Measurements from ENCODE around the gene KRT32. TPM values are rescaled to one million over a fixed set of nuclear protein-coding genes. Genes with fewer than 3 reads are reported as not detected.

The KRT32 gene
- polyA plus RNA-seq, 1 donor from 2014 or later = not detected

DNA sequence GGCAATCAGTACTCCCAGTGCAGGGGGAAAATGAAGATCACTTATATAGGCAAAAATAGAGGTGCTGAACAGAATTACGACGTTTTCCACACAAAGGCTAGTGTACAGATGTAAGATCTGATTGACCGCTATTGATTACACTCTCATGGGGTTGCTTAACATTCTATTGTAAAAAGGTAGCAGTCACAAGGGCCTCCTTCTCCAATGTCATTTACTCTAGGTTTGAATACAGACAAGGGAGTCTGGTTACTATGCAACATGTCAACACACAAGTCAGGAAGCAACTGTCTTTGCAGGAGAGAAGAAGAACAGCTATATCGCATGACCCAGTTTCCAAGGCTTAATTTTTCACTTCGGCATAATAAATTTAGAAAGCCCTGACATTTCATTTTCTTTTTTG lies 50.7 kb downstream of the KRT32 start:
- H3K36me3 Mint-ChIP-seq = no peaks in the 10 kb centered on the region
- no peaks in the 10 kb centered on the region for H3K9me3 Mint-ChIP-seq
- peaks cover 0 to 10% (median 5%) of the 10 kb centered on the region in 3 donors for H3K4me1 Mint-ChIP-seq
- peak overlapping the region in 1 of 4 donors; percentile 14 for H3K4me3 Mint-ChIP-seq
- H3K27me3 Mint-ChIP-seq = peaks cover 2% of the 10 kb centered on the region
- H3K27ac Mint-ChIP-seq = no peak overlapping the region

DNA sequence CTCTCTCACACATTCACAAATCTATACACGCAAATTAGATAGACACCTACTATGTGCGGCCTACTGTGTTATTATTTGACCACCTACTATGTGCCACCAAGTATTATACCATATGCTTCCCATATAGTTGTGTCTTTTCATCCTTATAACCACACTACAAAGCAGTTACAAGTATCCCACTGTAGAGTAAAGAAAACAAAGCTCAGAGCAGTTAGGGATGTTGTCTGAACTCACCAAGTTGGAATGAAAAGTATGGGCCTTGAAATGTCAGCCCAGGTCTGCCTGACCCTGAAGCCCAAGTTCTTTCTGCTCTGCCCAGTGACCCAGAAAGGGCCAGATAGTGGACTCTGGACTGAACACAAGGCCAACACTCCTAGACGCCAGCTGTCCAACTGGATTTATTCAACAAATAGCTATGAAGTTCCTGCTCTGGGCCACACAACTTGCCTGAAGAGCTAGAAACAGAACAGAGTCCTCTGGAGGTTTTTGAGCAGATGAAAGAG lies 51.3 kb downstream of the KRT32 start:
- Mint-ChIP-seq H3K27me3 (no peaks in the 10 kb centered on the region), H3K4me3 (no peak overlapping the region), H3K4me1 (peaks cover 0 to 10% (median 5%) of the 10 kb centered on the region in 3 donors), H3K27ac (no peak overlapping the region), H3K9me3 (no peaks in the 10 kb centered on the region), H3K36me3 (no peaks in the 10 kb centered on the region)

DNA sequence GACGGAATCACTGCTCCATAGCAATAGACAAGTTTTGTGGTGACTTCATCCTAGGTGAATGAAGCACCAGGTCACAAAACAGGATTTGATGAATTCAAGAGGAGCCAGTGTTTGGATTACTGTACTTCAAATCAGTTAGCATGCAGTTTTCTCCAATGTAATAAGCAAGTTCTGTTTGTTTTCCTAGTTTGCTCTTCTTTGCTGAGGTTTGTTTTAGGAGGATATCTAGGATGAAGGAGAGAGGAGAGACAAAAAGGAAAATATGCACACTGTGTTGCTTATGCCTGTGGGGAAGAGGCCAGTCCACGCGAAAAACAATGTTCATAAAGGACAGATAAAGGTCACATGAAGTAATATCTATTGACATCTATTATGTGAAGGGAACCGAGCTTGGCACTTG lies 51.8 kb downstream of the KRT32 start:
- no peak overlapping the region for H3K27ac Mint-ChIP-seq
- H3K4me1 Mint-ChIP-seq = peaks cover 0 to 10% (median 5%) of the 10 kb centered on the region in 3 donors
- no peak overlapping the region for H3K4me3 Mint-ChIP-seq
- no peaks in the 10 kb centered on the region for H3K9me3 Mint-ChIP-seq
- H3K27me3 Mint-ChIP-seq = no peaks in the 10 kb centered on the region
- H3K36me3 Mint-ChIP-seq = no peaks in the 10 kb centered on the region

DNA sequence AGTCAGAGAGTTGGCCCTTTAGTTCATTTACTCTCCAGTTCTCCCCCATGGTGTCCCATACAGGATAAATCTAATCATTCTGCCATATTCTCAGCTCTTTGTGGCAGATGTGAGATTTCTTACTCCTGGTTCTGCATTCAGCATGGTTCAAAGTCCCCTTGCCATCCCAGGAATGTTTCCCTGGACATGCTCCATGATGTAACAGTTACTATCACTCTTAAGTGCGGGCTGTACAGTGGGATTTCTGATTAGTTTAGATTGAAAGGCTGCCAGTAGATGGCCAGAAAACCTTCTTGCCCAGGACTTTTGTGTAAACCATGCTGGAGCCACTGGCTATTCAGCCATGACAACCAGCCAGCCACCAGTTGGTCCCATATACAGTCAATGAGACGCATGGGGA lies 53.2 kb downstream of the KRT32 start:
- Mint-ChIP-seq H3K36me3 (no peaks in the 10 kb centered on the region), H3K27ac (no peak overlapping the region), H3K9me3 (no peaks in the 10 kb centered on the region), H3K4me1 (peaks cover 0 to 10% (median 5%) of the 10 kb centered on the region in 3 donors), H3K4me3 (no peak overlapping the region), H3K27me3 (peaks cover 3% of the 10 kb centered on the region)

DNA sequence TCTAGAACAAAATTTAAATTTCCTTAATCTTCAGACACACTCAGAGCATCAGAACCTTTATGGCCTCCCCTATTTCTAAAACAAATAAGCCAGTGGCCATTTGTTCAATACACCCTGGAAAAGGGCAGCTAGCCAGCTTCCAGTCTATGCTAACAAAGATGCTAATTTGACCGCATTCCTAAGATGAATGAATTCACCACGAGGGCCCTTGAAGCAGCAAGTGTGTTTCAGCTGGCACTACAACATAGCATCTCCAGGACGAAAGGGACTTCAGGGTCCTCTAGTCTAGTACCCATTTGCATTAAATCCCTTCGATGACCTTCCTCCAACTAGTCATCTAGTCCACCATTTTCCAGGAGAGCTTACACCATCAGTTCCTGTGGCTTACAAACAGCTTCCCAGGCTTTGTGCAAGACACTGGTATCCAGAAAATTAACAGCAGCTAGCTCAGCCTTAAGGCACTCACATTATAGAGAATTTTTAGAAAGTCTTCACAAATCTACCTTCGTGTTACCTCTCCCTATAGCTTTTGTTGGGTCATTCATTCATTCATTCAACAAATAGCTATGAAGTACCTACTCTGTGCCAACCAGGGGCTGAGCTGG lies 53.7 kb downstream of the KRT32 start:
- no peaks in the 10 kb centered on the region for H3K36me3 Mint-ChIP-seq
- H3K27ac Mint-ChIP-seq = no peak overlapping the region
- H3K27me3 Mint-ChIP-seq = peaks cover 5% of the 10 kb centered on the region
- peaks cover 0 to 10% (median 5%) of the 10 kb centered on the region in 3 donors for H3K4me1 Mint-ChIP-seq
- H3K4me3 Mint-ChIP-seq = no peak overlapping the region
- H3K9me3 Mint-ChIP-seq = no peaks in the 10 kb centered on the region

DNA sequence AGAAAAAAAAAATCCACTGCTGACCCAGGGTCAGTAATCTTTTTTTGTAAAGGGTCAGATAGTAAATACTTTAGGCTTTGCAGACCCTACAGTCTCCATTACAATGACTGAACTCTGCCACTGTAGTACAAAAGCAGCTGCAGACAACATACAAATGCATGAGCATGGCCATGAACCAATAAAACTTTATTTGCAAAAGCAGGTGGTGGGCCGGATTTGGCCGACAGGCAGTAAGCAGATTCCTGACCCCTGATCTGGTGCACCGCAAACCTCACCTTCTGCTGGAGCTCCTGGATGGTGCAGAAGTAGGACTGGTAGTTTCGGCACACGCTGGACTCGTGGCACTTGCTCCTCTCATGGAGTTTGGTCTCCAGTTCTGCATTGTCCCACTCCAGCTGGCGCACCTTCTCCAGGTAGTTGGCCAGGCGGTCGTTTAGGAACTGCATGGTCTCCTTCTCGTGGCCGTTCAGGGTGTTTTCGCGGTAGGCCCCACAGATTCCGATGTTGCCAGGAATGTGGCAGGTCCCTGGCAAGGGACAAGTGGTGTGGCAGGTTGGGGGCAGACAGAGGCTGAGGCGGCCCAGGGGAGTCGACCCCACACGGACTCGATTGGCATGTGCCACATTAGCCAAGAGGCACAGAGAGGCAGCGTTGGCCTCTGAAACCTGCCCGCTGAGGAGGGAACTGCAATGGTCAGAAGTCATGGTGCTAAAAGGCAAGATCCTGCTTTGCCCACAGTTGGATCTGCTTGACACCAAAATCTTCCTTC lies 55.9 kb downstream of the KRT32 start:
- Mint-ChIP-seq H3K4me3 (no peak overlapping the region), H3K36me3 (no peaks in the 10 kb centered on the region), H3K27me3 (peaks cover 12% of the 10 kb centered on the region), H3K9me3 (no peaks in the 10 kb centered on the region), H3K4me1 (no peaks in the 10 kb centered on the region), H3K27ac (no peak overlapping the region)

Other genes starting within 250 kb of the KRT32 start
- gene KRTAP9-2, start 240.7 kb downstream of the KRT32 start, polyA plus RNA-seq = not detected
- gene KRTAP9-3, start 234.9 kb downstream of the KRT32 start, polyA plus RNA-seq = not detected
- gene KRTAP9-8, start 229.4 kb downstream of the KRT32 start, polyA plus RNA-seq = not detected
- not detected for gene KRTAP9-4, start 217.7 kb downstream of the KRT32 start, polyA plus RNA-seq
- gene KRTAP9-9, start 212.0 kb downstream of the KRT32 start, polyA plus RNA-seq = not detected
- gene KRTAP9-6, start 202.0 kb downstream of the KRT32 start, polyA plus RNA-seq = not detected
- gene KRTAP9-7, start 191.7 kb downstream of the KRT32 start, polyA plus RNA-seq = not detected
- gene KRTAP29-1, start 164.5 kb downstream of the KRT32 start, polyA plus RNA-seq = not detected
- gene KRTAP16-1, start 158.1 kb downstream of the KRT32 start, polyA plus RNA-seq = not detected
- not detected for gene KRTAP17-1, start 151.7 kb downstream of the KRT32 start, polyA plus RNA-seq
- gene KRT33A, start 116.6 kb downstream of the KRT32 start, polyA plus RNA-seq = not detected
- gene KRT33B, start 97.6 kb downstream of the KRT32 start, polyA plus RNA-seq = not detected
- not detected for gene KRT34, start 85.1 kb downstream of the KRT32 start, polyA plus RNA-seq
- gene KRT31, start 69.8 kb downstream of the KRT32 start, polyA plus RNA-seq = not detected
- gene KRT37, start 42.8 kb downstream of the KRT32 start, polyA plus RNA-seq = not detected
- gene KRT38, start 26.4 kb downstream of the KRT32 start, polyA plus RNA-seq = not detected
- not detected for gene KRT35, start 13.8 kb upstream of the KRT32 start, polyA plus RNA-seq
- gene KRT36, start 22.5 kb upstream of the KRT32 start, polyA plus RNA-seq = not detected
- gene KRT13, start 38.2 kb upstream of the KRT32 start, polyA plus RNA-seq = not detected
- not detected for gene KRT15, start 51.5 kb upstream of the KRT32 start, polyA plus RNA-seq
- not detected for gene KRT19, start 60.9 kb upstream of the KRT32 start, polyA plus RNA-seq
- not detected for gene KRT9, start 104.7 kb upstream of the KRT32 start, polyA plus RNA-seq
- not detected for gene KRT14, start 119.5 kb upstream of the KRT32 start, polyA plus RNA-seq
- gene KRT16, start 145.4 kb upstream of the KRT32 start, polyA plus RNA-seq = not detected
- gene KRT17, start 157.2 kb upstream of the KRT32 start, polyA plus RNA-seq = not detected
- gene EIF1, start 221.5 kb upstream of the KRT32 start, polyA plus RNA-seq = 1,505 TPM
- not detected for gene GAST, start 244.9 kb upstream of the KRT32 start, polyA plus RNA-seq